Bronchial epithelial cell (primary cell): ENCODE measurements around the gene PRKCH. TPM values are rescaled to one million over a fixed set of nuclear protein-coding genes. Genes with fewer than 3 reads are reported as not detected.
A peak's percentile ranks its signal among the peaks of the same experiment; 100 is the strongest.

Experiments used
- DNase-seq: peaks from one replicate; pipeline ENCODE4 v3.0.0-alpha.2; 2010; ENCODE audit warnings: low read depth
- FAIRE-seq: peaks from 2 replicates; lab custom pipeline; 2011; peaks lifted over from hg19 to GRCh38; lab: Jason Lieb, UNC
- H3K27me3 ChIP-seq: 2 replicates; pipeline ENCODE4 v1.5.1; 2011; ENCODE audit warnings: low read length; ENCODE audit not compliant: control insufficient read depth, insufficient read depth
- H3K36me3 ChIP-seq: 2 replicates; pipeline ENCODE4 v1.5.1; 2011; ENCODE audit warnings: low read length; ENCODE audit not compliant: control insufficient read depth, insufficient read depth
- H3K4me3 ChIP-seq: 2 replicates; pipeline ENCODE4 v1.5.1; 2011; ENCODE audit warnings: mild to moderate bottlenecking, low read depth, low read length, control low read depth
- CTCF ChIP-seq: IDR thresholded peaks from 2 replicates; pipeline ENCODE4 v1.5.1; 2011; ENCODE audit warnings: mild to moderate bottlenecking, moderate library complexity, low read length, control low read depth, inconsistent platforms; ENCODE audit not compliant: insufficient read depth, severe bottlenecking
- total RNA-seq: library from RNA; depleted of rRNA; stranded (reverse); fragments of >200 nt; gene quantifications from 2 replicates; pipeline ENCODE4 v1.2.1, GENCODE V29; 2014

Gene PRKCH
- total RNA-seq, 1 donor from 2014 or later: 24.5 TPM

DNA sequence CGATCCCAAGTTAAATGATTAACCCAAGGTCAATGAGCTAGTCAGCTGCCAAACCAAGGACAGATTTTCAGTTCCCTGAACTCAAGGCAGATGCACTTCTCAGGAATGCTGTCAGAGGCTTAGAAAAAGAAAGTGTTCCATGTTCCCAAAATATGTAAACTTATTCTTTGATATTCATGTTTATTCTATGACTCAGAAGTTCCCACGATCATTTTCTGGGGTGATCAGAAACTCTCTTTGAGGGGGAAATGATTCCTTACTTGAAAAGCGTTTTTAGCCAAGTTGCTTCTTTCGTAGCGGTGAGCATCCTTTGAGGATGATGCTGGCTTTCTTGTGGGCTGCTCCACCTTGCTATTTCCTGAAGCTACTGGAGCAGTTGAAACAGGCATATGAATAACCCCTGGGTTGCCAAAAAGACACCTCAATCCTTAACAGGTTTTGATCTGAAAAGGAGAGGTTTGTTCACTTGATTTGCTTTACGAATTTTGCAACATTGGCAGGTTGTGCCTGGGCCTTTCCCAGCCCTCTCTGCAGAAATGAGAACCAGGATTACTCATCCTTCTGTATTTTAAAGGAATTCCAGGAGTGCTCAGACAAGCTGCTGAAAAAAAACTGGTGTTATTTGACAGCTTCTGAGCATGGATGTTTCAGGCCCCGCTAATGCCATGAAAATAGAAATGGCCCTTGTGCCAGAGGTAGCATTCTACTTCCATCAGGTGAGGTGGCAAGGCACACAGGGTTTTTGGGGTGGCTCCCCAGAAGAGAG is 252.6 kb downstream of the PRKCH start:
- no peak for TF ChIP-seq CTCF
- Histone ChIP-seq H3K36me3 (no peaks in the 10 kb centered on the region), H3K27me3 (no peaks in the 10 kb centered on the region), H3K4me3 (no peak overlapping the region)
- DNase-seq (peak; percentile 94), FAIRE-seq (peak; percentile 72)

DNA sequence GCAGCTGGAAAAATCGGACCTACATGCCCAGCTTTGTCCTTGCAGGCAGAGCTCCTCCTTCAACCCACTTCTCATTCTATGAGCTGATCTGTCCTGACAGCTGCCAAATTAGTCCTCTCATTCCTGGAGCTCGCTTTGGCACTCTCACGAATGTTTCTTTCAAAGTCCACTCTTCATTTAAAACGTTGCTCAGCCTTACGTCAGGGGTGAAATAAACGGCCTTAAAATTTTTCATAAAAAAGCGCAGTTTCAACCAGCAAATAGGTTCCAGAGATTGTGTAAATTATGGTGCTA is 253.1 kb downstream of the PRKCH start:
- TF ChIP-seq CTCF: no peak
- FAIRE-seq (no peak), DNase-seq (no peak)
- H3K27me3 ChIP-seq: no peaks in the 10 kb centered on the region
- H3K4me3 ChIP-seq: no peak overlapping the region
- H3K36me3 ChIP-seq: no peaks in the 10 kb centered on the region

DNA sequence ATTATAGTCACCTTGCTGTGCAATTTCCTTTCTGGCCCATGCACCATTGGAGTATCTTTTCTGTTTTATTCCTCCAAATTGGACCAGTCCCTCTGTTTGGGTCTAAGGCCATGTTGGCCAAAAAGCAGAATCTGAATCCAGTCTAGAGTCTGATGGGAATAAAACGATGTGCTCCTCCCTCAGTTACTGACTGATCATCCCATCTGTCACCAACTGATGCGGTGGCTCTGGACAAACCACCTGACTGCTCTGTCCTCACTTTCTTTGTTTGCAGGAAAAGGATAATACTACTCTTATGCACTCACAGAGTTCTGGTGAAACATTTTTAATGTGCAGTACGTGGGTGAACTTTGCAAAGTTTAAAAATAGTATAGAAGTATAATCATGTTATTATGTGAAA is 253.7 kb downstream of the PRKCH start:
- no peak for DNase-seq
- Histone ChIP-seq H3K4me3 (no peak overlapping the region), H3K27me3 (no peaks in the 10 kb centered on the region), H3K36me3 (no peaks in the 10 kb centered on the region)
- TF ChIP-seq CTCF: no peak
- FAIRE-seq: no peak

- Histone ChIP-seq H3K36me3 (no peaks in the 10 kb centered on the region), H3K27me3 (no peaks in the 10 kb centered on the region), H3K4me3 (no peak overlapping the region)
- TF ChIP-seq CTCF: no peak
- DNase-seq: no peak
- FAIRE-seq: no peak
Measured at GRCh38 chr14:61575551-61576150, 254.3 kb downstream of the PRKCH start.

DNA sequence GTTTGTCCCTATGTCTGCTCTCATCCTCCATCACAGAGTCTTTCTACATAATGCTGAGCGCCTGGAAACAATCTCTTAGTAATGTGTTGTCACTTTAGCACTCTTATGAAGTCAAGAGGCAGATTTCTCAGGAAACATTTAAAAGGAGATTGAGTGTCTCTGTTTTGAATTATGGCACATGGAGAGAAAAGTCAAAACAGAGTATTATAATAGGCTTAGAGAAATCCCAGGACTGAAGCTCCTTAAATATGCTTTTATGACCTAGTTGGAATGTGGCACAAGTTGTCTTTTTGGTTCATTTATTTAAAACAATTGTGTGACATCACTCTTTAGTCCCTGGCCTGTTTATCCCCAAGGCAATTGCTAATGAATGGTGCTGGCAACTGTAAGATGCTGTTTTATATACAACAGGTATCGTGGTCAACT is 256.1 kb downstream of the PRKCH start:
- H3K4me3 ChIP-seq: no peak overlapping the region
- H3K27me3 ChIP-seq: no peaks in the 10 kb centered on the region
- FAIRE-seq (no peak), DNase-seq (no peak)
- no peak for TF ChIP-seq CTCF
- no peaks in the 10 kb centered on the region for H3K36me3 ChIP-seq
